OCI-LY1 (cell line): Measurements from ENCODE around the gene ALMS1.

ENCODE experiments used
- H2AFZ ChIP-seq: fragments of 200-600 bp; sonication (generic), shearing (Covaris generic); 2 replicates; pipeline ENCODE4 v1.6.0; 2014; ENCODE audit warnings: antibody characterized with exemption, mild to moderate bottlenecking, low read length
- H3F3A ChIP-seq: fragments of 200-600 bp; sonication (generic), shearing (Covaris generic); 2 replicates; pipeline ENCODE4 v1.6.0; 2014; ENCODE audit warnings: mild to moderate bottlenecking, antibody characterized with exemption, low read length, moderate library complexity; ENCODE audit not compliant: insufficient read depth
- H3K27ac ChIP-seq: fragments of 200-600 bp; sonication (generic); 2 replicates; pipeline ENCODE4 v1.5.1; 2014; ENCODE audit warnings: low read length, mixed run types, mild to moderate bottlenecking, low read depth; ENCODE audit not compliant: poor library complexity, severe bottlenecking
- H3K27me3 ChIP-seq: fragments of 200-600 bp; sonication (generic); 2 replicates; pipeline ENCODE4 v1.6.0; 2014; ENCODE audit warnings: antibody characterized with exemption, mild to moderate bottlenecking, low read length, moderate library complexity; ENCODE audit not compliant: insufficient read depth
- H3K36me3 ChIP-seq: fragments of 200-600 bp; sonication (generic); 2 replicates; pipeline ENCODE4 v1.6.1; 2014; ENCODE audit warnings: mild to moderate bottlenecking, antibody characterized with exemption, low read length, moderate library complexity, mixed read lengths; ENCODE audit not compliant: insufficient read depth
- H3K4me1 ChIP-seq: fragments of 200-600 bp; sonication (generic); 2 replicates; pipeline ENCODE4 v1.5.1; 2014; ENCODE audit warnings: mild to moderate bottlenecking, low read length, moderate library complexity; ENCODE audit not compliant: insufficient read depth, severe bottlenecking
- H3K4me2 ChIP-seq: fragments of 200-600 bp; sonication (generic), shearing (Covaris generic); 2 replicates; pipeline ENCODE4 v1.6.1; 2014; ENCODE audit warnings: low read length
- H3K4me3 ChIP-seq: fragments of 200-600 bp; sonication (generic); 2 replicates; pipeline ENCODE4 v1.5.1; 2014; ENCODE audit warnings: low read length, low read depth, mild to moderate bottlenecking, mixed read lengths; ENCODE audit not compliant: poor library complexity, severe bottlenecking
- H3K79me2 ChIP-seq: fragments of 200-600 bp; shearing (Covaris generic); 2 replicates; pipeline ENCODE4 v1.6.1; 2016; ENCODE audit warnings: mixed run types, low read length, mixed read lengths; ENCODE audit not compliant: insufficient read depth
- H3K9ac ChIP-seq: fragments of 200-600 bp; sonication (generic), shearing (Covaris generic); 2 replicates; pipeline ENCODE4 v1.6.1; 2014; ENCODE audit warnings: mild to moderate bottlenecking, low read length, mixed read lengths
- H3K9me2 ChIP-seq: fragments of 200-600 bp; sonication (generic), shearing (Covaris generic); 2 replicates; pipeline ENCODE4 v1.6.1; 2014; ENCODE audit warnings: low read depth, mild to moderate bottlenecking, low read length, mixed read lengths
- H3K9me3 ChIP-seq: fragments of 200-600 bp; shearing (Covaris generic); 2 replicates; pipeline ENCODE4 v1.6.1; 2014; ENCODE audit warnings: low read length, mixed read lengths
- H4K20me1 ChIP-seq: fragments of 200-600 bp; sonication (generic), shearing (Covaris generic); 2 replicates; pipeline ENCODE4 v1.6.0; 2016; ENCODE audit warnings: mild to moderate bottlenecking, low read length; ENCODE audit not compliant: insufficient read depth
- EZH2 ChIP-seq: fragments of 200-600 bp; sonication (generic), shearing (Covaris generic); IDR thresholded peaks from 2 replicates; pipeline ENCODE4 v1.8.0; 2017; ENCODE audit warnings: borderline replicate concordance, mixed run types, mild to moderate bottlenecking, antibody characterized with exemption, low read length, moderate library complexity, mixed read lengths
- TF ChIP-seq, protein P1 (sequence below): fragments of 200-600 bp; sonication (generic), shearing (Covaris generic); IDR thresholded peaks from 2 replicates; pipeline ENCODE4 v1.5.1; 2017; ENCODE audit warnings: mild to moderate bottlenecking, antibody characterized with exemption, low read length, moderate library complexity, mixed read lengths

ALMS1 gene

DNA sequence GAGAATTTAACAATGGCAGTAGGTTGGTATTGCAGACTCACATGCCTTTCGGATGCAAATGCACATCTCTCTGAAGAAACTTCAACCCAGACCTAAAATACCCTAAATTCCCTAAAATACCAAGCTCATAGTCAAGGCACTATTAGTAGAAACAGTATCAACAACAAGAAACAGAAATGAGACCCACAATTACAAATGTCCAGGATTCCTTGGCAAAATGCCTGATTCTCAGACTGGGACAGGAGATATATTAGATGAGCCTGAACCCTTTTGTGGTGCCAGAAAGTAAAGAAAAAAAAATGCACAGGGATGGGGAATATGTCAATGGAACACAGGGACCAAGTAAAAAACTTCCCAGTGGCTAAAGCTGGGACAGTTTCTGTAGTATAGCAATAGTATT lies 179.3 kb downstream of the ALMS1 start:
- Histone ChIP-seq H3K79me2 (no peaks in the 10 kb centered on the region), H3K36me3 (peaks cover 9% of the 10 kb centered on the region; the same call in 1 of the 2 replicates), H3K4me3 (no peak overlapping the region), H3K9ac (no peak overlapping the region), H3K9me3 (no peaks in the 10 kb centered on the region), H4K20me1 (no peaks in the 10 kb centered on the region), H3F3A (no peaks in the 10 kb centered on the region), H3K27me3 (no peaks in the 10 kb centered on the region), H2AFZ (no peak overlapping the region), H3K4me1 (no peaks in the 10 kb centered on the region), H3K4me2 (no peak overlapping the region), H3K27ac (no peak overlapping the region), H3K9me2 (no peaks in the 10 kb centered on the region)
- no peak for TF ChIP-seq EZH2
- TF ChIP-seq, protein P1, sequence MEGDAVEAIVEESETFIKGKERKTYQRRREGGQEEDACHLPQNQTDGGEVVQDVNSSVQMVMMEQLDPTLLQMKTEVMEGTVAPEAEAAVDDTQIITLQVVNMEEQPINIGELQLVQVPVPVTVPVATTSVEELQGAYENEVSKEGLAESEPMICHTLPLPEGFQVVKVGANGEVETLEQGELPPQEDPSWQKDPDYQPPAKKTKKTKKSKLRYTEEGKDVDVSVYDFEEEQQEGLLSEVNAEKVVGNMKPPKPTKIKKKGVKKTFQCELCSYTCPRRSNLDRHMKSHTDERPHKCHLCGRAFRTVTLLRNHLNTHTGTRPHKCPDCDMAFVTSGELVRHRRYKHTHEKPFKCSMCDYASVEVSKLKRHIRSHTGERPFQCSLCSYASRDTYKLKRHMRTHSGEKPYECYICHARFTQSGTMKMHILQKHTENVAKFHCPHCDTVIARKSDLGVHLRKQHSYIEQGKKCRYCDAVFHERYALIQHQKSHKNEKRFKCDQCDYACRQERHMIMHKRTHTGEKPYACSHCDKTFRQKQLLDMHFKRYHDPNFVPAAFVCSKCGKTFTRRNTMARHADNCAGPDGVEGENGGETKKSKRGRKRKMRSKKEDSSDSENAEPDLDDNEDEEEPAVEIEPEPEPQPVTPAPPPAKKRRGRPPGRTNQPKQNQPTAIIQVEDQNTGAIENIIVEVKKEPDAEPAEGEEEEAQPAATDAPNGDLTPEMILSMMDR = no peak

DNA sequence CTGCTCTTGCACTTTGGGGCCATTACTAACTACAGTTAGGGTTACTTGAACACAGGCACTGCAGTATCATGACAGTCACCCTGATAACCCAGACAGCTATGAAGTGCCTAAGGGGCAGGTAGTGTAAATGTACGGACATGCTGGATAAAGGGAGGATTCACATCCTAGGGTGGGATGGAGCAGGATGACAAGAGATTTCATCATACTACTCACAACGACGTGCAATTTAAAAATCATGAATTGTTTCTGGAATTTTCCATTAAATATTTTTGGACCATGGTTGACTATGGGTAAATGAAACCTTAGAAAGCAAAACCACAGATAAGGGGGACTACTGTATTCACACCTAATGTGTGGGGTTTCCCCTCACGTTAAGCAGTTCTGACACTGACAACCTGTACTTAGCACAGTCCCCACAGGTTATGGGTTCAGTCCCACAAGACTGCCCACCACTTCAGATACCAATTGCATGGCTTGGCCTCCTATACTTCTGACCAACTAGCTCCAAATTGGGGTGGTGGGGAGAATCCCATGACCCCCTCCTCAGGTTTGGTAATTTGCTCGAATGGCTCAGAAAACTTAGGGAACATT lies 180.7 kb downstream of the ALMS1 start:
- Histone ChIP-seq H3K9me2 (no peaks in the 10 kb centered on the region), H3K79me2 (no peaks in the 10 kb centered on the region), H3K4me3 (no peak overlapping the region), H3F3A (no peaks in the 10 kb centered on the region), H3K4me1 (no peaks in the 10 kb centered on the region), H4K20me1 (no peaks in the 10 kb centered on the region), H3K27ac (no peak overlapping the region), H3K9me3 (no peaks in the 10 kb centered on the region), H3K36me3 (no peaks in the 10 kb centered on the region), H3K27me3 (no peaks in the 10 kb centered on the region), H3K4me2 (no peak overlapping the region), H2AFZ (no peak overlapping the region), H3K9ac (no peak overlapping the region)
- no peak for TF ChIP-seq EZH2
- TF ChIP-seq, protein P1 = no peak

DNA sequence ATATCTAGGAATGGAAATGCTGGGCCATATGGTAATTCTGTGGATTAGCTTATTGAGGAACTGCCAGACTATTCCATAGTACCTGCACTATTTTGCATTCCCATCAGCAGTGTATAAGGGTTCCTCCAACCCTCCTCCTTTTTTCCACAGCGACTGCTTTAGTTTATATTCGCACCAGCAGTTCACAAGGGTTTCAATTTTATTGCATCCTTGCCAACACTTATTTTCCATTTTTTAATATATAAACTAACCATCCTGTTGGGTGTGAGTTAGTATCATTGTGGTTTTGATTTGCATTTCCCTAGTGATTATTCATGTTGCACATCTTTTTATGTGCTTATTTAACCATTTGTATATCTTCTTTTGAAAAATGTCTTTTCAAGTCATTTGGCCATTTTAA lies 189.6 kb downstream of the ALMS1 start:
- Histone ChIP-seq H4K20me1 (no peaks in the 10 kb centered on the region), H3K4me2 (no peak overlapping the region), H2AFZ (no peak overlapping the region), H3K36me3 (0 out of 2 replicates have a peak, but pooled peaks cover 2% of the 10 kb centered on the region), H3K9me3 (no peaks in the 10 kb centered on the region), H3K9me2 (no peaks in the 10 kb centered on the region), H3K4me3 (no peak overlapping the region), H3K9ac (no peak overlapping the region), H3K27ac (no peak overlapping the region), H3K4me1 (no peaks in the 10 kb centered on the region), H3K27me3 (no peaks in the 10 kb centered on the region), H3K79me2 (no peaks in the 10 kb centered on the region), H3F3A (no peaks in the 10 kb centered on the region)
- no peak for TF ChIP-seq EZH2

DNA sequence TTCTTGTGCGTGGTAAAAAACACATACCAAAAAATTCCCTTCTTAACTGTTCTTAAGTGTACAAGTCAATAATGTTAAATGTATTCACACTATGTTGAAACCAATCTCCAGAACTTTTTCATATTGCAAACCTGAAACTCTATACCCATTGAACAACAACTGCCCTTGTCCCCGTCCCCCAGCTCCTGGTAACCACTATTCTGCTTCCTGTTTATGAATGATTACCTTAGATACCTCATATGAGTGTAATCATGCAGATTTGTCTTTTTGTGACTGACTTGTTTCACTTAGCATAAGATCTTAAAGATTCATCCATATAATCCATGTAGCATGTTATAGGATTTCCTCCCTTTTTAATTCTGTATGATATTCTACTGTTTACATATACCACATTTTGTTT lies 196.7 kb downstream of the ALMS1 start:
- Histone ChIP-seq H3K4me1 (no peaks in the 10 kb centered on the region), H3K9me3 (no peaks in the 10 kb centered on the region), H3K79me2 (no peaks in the 10 kb centered on the region), H3K4me3 (no peak overlapping the region), H3K4me2 (no peak overlapping the region), H3K36me3 (no peaks in the 10 kb centered on the region), H3K27ac (no peak overlapping the region), H4K20me1 (no peaks in the 10 kb centered on the region), H3K9ac (no peak overlapping the region), H3K27me3 (no peaks in the 10 kb centered on the region), H3K9me2 (no peaks in the 10 kb centered on the region), H3F3A (no peaks in the 10 kb centered on the region), H2AFZ (no peak overlapping the region)
- TF ChIP-seq EZH2 = no peak
